HL-60/S4 treated with retinoic acid at 250 ng/mL for 4 days and 3 days (cell line): ENCODE measurements around the gene ZMYM2.
"Not testable (repeated sequence)": the region's sequence is repeated elsewhere in the genome, so short reads cannot be mapped to it uniquely, and the experiment has no call there.

Experiments
- in situ Hi-C: fragments of 300-500 bp; cut with MboI; formaldehyde crosslinking; loops from 2 replicates; pipeline ENCODE4 v1.7.0; 2022; ENCODE audit warnings: low sequenced_read_pairs

The ZMYM2 gene

DNA sequence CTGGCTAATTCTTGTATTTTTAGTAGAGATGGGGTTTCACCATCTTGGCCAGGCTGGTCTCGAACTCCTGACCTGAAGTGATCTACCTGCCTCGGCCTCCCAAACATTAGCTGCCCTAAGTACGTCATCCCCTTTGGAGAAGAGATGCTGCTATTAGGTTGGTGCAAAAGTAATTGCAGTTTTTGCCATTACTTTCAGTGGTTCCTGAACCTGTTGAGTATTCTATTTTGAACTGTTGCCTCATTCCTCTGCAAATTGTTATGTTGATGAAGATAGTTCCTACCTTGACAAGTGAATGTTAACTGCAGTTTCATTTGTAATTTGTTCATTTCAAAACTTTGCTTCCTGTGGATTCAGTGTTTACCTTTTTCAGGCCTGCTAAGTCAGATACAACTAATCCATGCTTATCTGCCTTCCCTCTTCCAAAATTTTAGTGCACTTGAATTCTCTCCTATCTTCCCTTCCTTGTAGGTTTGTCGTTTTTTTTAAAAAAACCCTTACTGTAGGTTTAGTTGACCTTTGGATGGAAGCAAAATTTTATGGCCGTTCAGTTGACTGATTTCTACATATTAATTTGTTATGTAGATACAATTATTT, 24.0 kb downstream of the ZMYM2 start:
- in situ Hi-C loops = loop anchor here (25.0 kb wide), 1 partner anchor 180 kb away; the partner anchor contains the start of gene GJA3

DNA sequence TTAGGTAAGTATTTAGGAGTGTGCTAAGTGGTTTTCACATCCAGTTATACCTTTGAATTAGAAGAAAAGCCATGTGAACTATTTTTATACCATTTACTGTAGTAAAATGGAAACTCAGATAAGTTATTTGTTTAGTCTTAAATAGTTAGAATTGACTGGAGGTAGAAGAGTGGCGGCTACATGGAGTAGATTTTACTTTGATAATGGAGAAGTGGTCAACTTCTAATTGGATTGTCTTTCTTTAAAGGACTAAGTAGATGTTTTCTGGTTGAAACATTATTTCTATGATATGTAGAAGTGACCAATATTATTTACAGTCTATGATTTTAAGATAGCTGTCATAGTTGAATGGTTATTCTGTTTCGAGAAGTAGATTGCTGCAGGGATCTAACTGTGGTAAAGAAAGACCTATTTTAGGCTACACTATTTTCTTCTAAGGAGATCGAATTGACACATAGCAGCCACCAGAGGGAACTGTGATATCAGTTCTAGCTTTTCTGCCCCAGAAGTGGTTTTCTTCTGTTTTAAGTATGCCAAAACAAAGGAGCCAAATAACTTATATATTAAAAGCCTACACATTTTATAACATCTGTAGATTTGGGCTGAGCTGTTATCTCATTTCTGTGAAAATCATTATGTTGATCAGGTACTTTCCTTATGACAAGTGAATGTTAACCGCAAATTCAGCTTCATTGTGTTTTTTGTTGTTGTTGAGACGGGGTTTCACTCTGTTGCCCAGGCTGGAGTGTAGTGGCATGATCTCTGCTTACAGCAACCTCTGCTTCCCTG, 26.1 kb downstream of the ZMYM2 start:
- in situ Hi-C loops = loop anchor here (25.0 kb wide), 1 partner anchor 178 kb away; the partner anchor contains the start of gene GJA3

DNA sequence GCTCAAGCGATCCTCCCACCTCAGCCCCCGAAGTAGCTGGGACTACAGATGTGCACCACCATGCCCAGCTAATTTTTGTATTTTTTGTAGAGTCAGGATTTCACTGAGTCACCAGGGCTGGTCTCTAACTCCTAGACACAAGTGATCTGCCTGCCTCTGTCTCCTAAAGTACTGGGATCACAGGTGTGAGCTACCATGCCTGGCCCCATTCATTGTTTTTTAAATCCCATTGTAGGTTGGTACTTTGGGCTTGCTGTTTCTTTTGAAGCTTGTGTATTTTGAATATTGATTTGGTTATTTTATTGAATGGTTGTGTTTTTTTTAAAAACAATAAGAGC, 26.7 kb downstream of the ZMYM2 start:
- in situ Hi-C loops = loop anchor here (25.0 kb wide), 1 partner anchor 177 kb away; the partner anchor contains the start of gene GJA3

DNA sequence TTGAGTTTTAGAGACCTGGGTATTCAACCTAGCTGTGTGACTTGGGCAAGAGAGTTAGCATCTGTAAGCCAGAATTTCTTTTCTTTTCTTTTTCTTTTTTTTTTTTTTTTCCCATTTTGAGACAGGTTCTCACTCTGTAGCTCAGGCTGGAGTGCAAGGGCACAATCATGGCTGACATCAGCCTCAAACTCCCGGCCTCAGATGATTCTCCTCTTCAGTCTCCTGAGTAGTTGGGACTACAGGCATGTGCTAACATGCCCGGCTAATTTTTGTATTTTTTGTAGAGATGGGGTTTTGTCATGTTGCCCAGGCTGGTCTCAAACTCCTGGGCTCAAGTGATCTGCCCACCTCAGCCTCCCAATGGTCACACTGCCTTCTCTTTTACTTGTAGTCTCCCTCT, 33.0 kb downstream of the ZMYM2 start:
- in situ Hi-C loops = loop anchor here (25.0 kb wide), 1 partner anchor 171 kb away; the partner anchor contains the start of gene GJA3

DNA sequence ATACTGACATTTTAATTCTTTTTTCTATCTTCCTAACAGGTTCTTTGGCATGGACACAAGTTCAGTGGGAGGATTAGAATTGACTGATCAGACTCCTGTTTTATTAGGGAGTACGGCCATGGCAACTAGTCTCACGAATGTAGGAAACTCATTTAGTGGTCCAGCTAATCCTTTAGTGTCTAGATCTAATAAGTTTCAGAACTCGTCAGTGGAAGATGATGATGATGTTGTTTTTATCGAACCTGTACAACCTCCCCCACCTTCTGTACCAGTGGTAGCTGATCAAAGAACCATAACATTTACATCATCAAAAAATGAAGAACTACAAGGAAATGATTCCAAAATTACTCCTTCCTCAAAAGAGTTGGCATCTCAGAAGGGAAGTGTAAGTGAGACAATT, 34.5 kb downstream of the ZMYM2 start:
- in situ Hi-C loops = loop anchor here (25.0 kb wide), 1 partner anchor 169 kb away; the partner anchor contains the start of gene GJA3

DNA sequence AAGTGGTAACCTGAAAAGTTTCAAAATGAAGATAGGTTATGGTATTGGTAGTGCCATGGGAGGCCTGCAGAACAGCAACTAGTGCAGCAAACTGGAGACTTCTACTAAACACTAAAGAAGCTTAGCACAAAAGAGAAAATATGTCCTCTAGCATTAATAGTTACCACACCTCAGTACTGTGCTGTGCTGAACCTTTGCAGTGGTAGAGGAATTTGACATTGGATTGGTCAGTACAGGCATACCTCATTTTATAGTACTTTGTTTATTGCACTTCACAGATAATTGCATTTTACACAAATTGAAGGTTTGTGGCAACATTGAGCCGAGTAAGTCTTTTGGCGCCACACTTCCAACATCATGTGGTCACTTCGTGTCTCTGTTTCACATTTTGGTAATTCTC, 40.4 kb downstream of the ZMYM2 start:
- in situ Hi-C loops = loop anchor here (25.0 kb wide), 1 partner anchor 163 kb away; the partner anchor contains the start of gene GJA3

DNA sequence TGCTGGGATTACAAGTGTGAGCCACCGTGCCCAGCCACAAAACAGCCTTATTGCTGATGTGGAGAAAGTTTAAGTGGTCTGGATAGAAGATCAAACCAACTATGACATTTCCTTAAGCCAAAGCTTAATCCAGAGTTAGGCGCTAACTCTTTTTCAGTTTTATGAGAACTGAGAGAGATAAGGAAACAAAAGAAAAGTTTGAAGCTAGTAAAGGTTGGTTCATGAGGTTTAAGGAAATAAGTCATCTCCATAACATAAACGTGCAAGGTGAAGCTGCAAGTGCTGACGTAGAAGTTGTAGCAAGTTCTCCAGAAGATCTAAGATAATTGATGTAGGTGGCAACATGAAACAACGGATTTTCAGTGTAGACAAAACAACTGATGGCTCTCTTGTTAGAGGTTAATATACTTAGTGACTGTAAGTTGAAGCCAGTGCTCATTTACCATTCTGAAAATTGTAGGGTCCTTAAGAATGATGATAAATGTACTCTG, 41.6 kb downstream of the ZMYM2 start:
- in situ Hi-C loops = no loop called here

DNA sequence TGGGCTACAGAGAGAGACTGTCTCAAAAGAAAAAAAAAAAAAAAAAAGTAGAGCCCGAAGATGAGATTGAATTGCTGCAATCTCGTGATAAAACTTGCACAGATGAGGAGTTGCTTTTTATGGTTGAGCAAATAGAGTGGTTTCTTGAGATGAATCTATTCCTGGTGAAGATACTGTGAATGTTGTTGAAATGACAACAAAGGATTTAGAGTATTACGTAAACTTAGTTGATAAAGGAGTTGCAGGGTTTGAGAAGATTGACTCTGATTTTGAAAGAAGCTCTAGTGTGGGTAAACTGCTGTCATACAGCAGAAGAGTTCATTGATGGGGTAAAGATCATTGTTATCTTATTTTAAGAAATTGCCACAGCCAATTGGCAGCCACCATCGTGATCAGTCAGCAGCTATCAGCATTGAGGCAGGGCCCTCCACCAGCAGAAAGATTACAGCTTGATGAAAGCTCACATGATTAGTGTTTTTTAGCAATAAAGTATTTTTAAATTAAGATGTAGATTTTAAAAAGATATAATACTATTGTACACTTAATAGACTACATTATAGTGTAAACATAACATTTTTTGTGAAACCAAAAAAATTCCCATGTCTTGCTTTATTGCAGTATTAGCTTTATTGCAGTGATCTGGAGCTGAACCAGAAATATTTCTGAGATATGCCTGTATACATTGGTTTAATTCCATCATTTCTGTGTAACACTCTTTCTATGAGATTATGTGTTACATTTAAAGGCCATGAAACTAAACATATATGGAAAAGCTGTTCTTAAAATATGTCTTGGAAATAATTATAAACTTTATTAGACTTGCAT, 43.1 kb downstream of the ZMYM2 start:
- in situ Hi-C loops = no loop called here

DNA sequence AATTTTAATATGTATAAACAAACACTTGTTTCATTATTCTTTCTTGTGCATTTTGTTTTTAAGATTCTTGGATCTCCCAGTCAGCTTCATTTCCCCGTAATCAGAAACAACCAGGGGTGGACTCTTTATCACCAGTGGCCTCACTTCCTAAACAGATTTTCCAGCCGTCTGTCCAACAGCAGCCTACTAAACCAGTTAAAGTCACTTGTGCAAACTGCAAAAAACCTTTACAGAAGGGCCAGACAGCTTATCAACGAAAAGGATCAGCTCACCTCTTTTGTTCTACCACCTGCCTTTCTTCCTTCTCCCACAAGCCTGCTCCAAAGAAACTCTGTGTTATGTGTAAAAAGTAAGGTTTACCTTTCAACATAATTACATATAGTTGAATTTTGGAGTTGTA, 44.3 kb downstream of the ZMYM2 start:
- in situ Hi-C loops = no loop called here

DNA sequence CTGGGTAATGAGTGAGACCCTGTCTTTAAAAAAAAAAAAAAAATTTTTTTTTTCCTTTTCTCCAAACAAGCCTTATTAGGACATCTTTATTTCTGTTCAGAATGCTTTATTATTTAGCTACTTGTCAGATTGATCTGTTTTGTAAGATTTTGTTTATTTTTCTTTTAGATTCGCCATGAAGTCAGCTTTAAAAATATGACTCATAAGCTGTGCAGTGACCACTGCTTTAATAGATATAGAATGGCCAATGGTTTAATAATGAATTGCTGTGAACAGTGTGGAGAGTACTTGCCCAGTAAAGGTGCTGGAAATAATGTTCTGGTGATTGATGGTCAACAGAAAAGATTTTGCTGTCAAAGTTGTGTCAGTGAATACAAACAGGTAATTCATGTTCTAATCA, 47.7 kb downstream of the ZMYM2 start:
- in situ Hi-C loops = no loop called here

DNA sequence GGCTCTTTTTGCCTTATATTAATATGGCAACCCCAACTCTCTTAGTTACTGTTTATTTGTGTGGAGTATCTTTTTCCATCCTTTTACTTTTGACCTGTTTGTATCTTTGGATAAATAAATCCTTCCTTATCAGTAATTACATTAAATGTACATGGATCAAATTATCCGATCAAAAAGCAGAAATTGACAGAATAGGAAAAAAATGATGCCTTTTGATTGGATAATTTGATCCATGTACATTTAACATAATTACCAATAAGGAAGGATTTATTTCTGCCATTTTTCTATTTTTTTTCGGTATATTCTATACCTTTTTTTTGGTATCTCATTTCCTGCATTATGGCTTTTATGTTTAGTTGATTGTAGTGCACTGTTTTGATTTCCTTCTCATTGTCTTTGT, 57.2 kb downstream of the ZMYM2 start:
- in situ Hi-C loops = no loop called here

DNA sequence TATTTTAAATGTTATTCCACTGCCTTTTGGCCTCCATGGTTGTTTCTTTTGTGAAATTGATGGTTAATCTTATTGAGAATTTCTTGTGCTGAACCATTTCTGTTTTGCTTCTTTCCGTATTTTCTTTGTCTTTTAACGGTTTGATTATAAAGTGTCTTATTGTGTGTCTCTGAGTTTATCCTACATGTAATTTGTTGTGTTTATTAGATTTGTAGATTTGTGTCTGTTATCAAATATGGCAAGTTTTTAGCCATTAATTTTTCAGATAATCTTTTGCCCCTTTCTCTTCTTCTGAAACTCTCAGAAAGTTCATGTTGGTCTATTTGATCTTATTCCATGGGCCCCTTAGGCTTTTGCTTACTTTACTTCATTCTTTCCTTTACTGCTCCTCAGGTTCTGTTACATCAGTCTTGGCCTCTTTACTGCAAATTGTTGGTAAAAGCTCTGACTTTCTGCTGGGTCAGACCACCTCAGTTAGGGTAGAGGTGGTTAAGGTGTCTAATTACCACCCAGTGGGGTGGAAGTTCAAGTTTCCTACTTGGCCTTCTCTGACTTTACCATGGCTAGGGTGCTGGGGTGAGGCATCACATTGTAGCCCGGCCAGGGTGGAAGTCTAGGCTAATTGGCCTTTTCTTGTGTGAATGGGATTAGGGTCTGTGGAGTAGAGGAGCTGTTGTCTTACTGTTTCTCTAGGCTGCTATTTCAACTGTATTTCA, 58.3 kb downstream of the ZMYM2 start:
- in situ Hi-C loops = no loop called here

DNA sequence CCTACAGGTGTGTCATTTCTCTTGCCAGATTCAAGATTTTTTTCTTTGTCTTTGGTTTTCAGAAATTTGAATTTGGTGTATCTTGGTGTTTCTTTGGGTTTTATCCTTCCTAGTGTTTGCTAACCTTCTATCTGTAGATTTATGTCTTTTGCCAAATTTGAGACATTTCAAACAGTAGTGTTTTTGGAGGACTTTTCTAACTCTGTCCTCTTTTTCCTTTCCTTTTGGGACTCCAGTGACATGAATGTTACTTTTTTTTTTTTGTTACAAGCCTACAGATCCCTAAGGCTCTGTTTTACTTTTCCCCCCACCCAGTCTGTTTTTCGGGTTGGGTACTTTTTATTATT, 58.8 kb downstream of the ZMYM2 start:
- in situ Hi-C loops = no loop called here

DNA sequence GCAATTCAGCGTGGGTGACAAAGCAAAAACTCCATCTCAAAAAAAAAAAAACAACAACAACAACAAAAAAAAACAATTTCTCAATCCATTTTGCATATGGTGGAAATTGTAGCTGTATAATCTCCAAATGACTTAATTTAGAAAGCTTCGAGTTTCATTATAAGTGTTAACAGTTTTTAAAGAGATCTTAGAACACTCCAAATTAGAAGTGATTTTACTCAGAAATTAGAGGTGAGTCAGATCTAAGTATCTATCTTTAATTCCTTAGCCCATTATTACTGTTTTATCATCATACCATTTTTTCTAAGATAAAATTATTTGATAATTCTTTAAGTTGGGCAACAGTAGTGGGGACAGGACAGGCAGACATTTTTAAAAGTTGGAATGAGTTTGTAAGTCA, 60.5 kb downstream of the ZMYM2 start:
- in situ Hi-C loops = no loop called here

DNA sequence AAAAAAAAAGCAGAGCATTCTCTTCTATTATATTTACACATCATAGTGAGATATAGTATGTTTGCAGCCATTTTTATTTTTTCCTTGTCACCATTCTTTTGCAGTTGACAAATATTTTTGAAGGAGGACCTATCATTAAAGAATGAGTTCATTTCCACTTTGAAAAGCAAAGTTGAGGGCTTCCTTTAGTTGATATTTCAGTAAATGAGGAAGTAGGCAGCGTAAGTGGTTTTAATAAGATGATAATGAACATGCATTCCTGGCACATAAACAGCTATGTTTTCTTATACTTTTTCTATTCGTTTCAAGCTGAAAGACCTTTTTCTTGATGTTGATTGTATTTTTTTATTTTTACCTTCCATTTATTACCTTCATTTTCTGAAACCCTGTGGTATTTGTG, 66.2 kb downstream of the ZMYM2 start:
- in situ Hi-C loops = no loop called here

DNA sequence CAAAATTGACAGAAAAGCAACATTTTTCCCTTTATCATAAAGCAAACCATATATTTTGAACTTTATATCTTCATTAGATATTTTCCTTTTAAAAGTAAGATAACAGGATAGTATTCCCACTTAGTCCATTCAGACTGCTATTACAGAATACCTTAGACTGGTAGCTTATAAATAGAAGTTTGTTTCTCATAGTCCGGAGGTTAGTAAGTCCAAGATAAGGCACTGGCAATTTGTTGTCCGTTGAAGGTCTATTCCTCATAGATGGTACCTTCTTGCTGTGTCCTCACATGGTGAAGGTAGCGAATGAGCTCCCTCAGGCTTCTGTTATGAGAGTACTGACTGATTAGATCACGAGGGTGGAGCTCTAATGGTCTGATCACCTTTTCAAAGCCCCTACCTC, 70.4 kb downstream of the ZMYM2 start:
- in situ Hi-C loops = no loop called here

DNA sequence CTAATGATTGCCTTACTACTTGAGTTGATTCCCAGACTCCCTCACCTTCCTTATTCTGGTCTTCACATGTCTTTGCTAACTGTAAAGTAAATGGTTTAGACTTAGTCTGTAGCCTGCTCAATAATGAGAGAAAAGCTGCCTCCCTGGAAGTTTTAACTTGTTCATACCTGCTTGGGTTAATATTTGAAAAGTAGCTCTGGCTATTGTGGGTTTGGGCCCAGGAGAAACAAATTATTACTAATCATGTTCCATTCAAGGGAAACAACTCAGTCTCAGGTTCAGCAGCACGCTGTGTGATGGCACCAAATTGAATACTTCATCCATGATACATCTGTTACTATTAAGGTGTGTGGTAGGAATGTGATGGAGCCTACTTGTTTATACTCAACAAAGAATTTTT, 75.0 kb downstream of the ZMYM2 start:
- in situ Hi-C loops = no loop called here

DNA sequence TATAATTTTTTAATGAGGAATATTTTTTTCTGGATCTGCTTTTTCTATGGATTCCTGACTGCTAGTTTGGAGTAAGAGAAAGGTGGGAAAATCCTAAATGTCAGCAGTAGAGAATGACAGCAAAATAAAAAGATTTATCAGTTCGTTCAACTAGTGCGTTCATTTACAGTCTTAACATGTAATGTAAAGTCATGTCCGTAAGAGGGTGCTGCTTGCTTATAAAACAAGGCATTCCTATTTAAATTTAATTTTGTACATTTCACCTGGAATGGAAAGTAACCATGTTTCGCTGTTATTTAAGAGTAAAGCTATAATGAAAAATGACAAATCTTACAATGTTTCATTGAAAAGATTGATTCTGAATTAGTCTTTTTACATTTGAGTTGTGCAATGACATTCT, 76.6 kb downstream of the ZMYM2 start:
- in situ Hi-C loops = no loop called here

DNA sequence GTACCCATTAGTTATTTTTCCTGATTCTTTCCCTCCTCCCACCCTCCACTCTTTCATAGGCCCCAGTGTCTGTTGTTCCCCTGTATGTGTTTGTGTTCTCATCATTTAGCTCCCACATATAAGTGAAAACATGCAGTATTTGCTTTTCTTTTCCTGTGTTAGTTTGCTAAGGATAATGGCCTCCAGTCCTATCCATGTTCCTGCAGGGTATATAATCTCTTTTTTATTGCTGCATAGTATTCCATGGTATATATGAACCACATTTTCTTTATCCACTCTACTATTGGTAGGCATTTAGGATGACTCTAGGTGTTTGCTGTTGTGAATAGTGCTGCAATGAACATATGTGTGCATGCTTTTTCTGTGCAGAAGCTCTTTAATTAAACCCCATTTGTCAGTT, 79.4 kb downstream of the ZMYM2 start:
- in situ Hi-C loops = no loop called here

DNA sequence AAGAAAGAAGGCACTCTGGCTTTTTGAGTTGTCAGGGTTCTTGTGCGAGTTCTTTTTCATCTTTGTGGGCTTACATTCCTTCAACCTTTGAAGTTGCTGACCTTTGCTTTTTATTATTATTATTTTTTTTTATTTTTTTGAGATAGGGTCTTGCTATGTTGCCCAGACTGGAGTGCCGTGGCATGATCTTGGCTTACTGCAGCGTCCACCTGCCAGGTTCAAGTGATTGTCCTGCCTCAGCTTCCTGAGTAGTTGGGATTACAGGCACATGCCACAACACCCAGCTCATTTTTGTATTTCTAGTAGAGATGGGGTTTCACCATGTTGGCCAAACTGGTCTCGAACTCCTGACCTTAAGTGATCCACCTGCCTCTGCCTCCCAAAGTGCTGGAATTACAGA, 84.1 kb downstream of the ZMYM2 start:
- in situ Hi-C loops = not testable (repeated sequence)
